ENCODE measurements around the gene KCNK4.

The KCNK4 gene

GRCh38 chr11:64337538-64338249 lies 46.6 kb downstream of the KCNK4 start:
- no peak overlapping the region for H3K4me3 ChIP-seq (replicated peaks; ENCODE audit: low read depth, low read length)
- no peak for TF ChIP-seq CTCF (IDR thresholded peaks at IDR 0.05; ENCODE audit: low read length, missing control alignments)
- peak; percentile 22 for DNase-seq (ENCODE audit: low read depth)

- no peak overlapping the region for H3K4me3 ChIP-seq (replicated peaks; ENCODE audit: low read depth, low read length)
- no peak for DNase-seq (ENCODE audit: low read depth)
- TF ChIP-seq CTCF (IDR thresholded peaks at IDR 0.05; ENCODE audit: low read length, missing control alignments), result no peak
These were observed 47.6 kb downstream of the KCNK4 start for GRCh38 chr11:64338716-64339115.

- DNase-seq (ENCODE audit: low read depth), result no peak
- no peak overlapping the region for H3K4me3 ChIP-seq (replicated peaks; ENCODE audit: low read depth, low read length)
- TF ChIP-seq CTCF (IDR thresholded peaks at IDR 0.05; ENCODE audit: low read length, missing control alignments), result no peak
These were observed 48.2 kb downstream of the KCNK4 start for GRCh38 chr11:64339286-64339685.

- no peak for TF ChIP-seq CTCF (IDR thresholded peaks at IDR 0.05; ENCODE audit: low read length, missing control alignments)
- no peak within 1 kb of the TSS for H3K4me3 ChIP-seq (replicated peaks; ENCODE audit: low read depth, low read length)
- DNase-seq (ENCODE audit: low read depth), result no peak
These were observed 48.8 kb downstream of the KCNK4 start, which contains the start of gene CCDC88B for GRCh38 chr11:64339754-64340408. TSS of gene CCDC88B (plus strand) at chr11:64340204. CDS start at chr11:64340267, 63 bp downstream.

GRCh38 chr11:64340671-64341335 lies 49.7 kb downstream of the KCNK4 start:
- no peak for TF ChIP-seq CTCF (IDR thresholded peaks at IDR 0.05; ENCODE audit: low read length, missing control alignments)
- no peak overlapping the region for H3K4me3 ChIP-seq (replicated peaks; ENCODE audit: low read depth, low read length)
- no peak for DNase-seq (ENCODE audit: low read depth)

GRCh38 chr11:64341429-64341828 lies 50.3 kb downstream of the KCNK4 start:
- no peak overlapping the region for H3K4me3 ChIP-seq (replicated peaks; ENCODE audit: low read depth, low read length)
- DNase-seq (ENCODE audit: low read depth), result no peak
- TF ChIP-seq CTCF (IDR thresholded peaks at IDR 0.05; ENCODE audit: low read length, missing control alignments), result no peak

Measured in fibroblast of pulmonary artery (primary cell).